HepG2 (cell line): ENCODE results near the gene TOP2A. TPM values are rescaled to one million over a fixed set of nuclear protein-coding genes. Genes with fewer than 3 reads are reported as not detected.

Source experiments
- AGO1 ChIP-seq: fragments of 200-400 bp; formaldehyde crosslinking; IDR thresholded peaks from 2 replicates; pipeline ENCODE4 v1.6.1; 2017; ENCODE audit warnings: mild to moderate bottlenecking, low read depth, low read length, moderate library complexity; ENCODE audit not compliant: poor library complexity, severe bottlenecking
- CCDC6 ChIP-seq: sonication (generic); formaldehyde crosslinking; IDR thresholded peaks from 2 replicates; pipeline ENCODE4 v1.8.1; 2022; ENCODE audit warnings: mild to moderate bottlenecking, missing genetic modification reagents, moderate library complexity
- ETV6 ChIP-seq: sonication (generic); formaldehyde crosslinking; conservative IDR thresholded peaks from 2 replicates; pipeline ENCODE4 v1.4.0; 2020; ENCODE audit warnings: missing genetic modification reagents
- HDAC6 ChIP-seq: fragments of 200-600 bp; sonication (generic); IDR thresholded peaks from 2 replicates; pipeline ENCODE4 v1.7.0; 2017; ENCODE audit warnings: mild to moderate bottlenecking, antibody characterized with exemption, low read length, low read depth
- HNRNPL ChIP-seq: fragments of 200-400 bp; formaldehyde crosslinking; IDR thresholded peaks from 2 replicates; pipeline ENCODE4 v1.6.1; 2017; ENCODE audit warnings: mild to moderate bottlenecking, low read depth, low read length
- ISX ChIP-seq: sonication (generic); formaldehyde crosslinking; conservative IDR thresholded peaks from 2 replicates; pipeline ENCODE4 v1.5.0; 2020; ENCODE audit warnings: missing genetic modification reagents
- KAT2B ChIP-seq: fragments of 150-350 bp; IDR thresholded peaks from 2 replicates; pipeline ENCODE4 v1.6.1; 2014; ENCODE audit warnings: low read depth, low read length, borderline replicate concordance
- MATR3 ChIP-seq: sonication (generic); formaldehyde crosslinking; IDR thresholded peaks from 2 replicates; pipeline ENCODE4 v1.4.0; 2020; ENCODE audit warnings: missing genetic modification reagents
- MLLT10 ChIP-seq: sonication (generic); formaldehyde crosslinking; IDR thresholded peaks from 2 replicates; pipeline ENCODE4 v1.4.0; 2020; ENCODE audit warnings: missing genetic modification reagents
- MYNN ChIP-seq: sonication (generic); formaldehyde crosslinking; IDR thresholded peaks from 2 replicates; pipeline ENCODE4 v1.4.0; 2020; ENCODE audit warnings: mild to moderate bottlenecking, low read depth, missing genetic modification reagents
- POLR2A ChIP-seq, 2 experiments: IDR thresholded peaks; 2 replicates each; pipeline ENCODE4 v1.6.1; 2011; ENCODE audit warnings: low read depth in 2 of 2, low read length in 2 of 2, mild to moderate bottlenecking in 1 of 2, moderate library complexity in 1 of 2; ENCODE audit not compliant: insufficient read depth in 1 of 2
- PRDM4 ChIP-seq: sonication (generic); formaldehyde crosslinking; IDR thresholded peaks from 2 replicates; pipeline ENCODE4 v1.9.0; 2021; ENCODE audit warnings: missing genetic modification reagents, borderline replicate concordance
- SAP130 ChIP-seq: IDR thresholded peaks from 2 replicates; pipeline ENCODE4 v1.6.1; 2016; ENCODE audit warnings: low read depth
- SMYD3 ChIP-seq: sonication (generic); formaldehyde crosslinking; IDR thresholded peaks from 2 replicates; pipeline ENCODE4 v1.8.1; 2023; ENCODE audit warnings: mild to moderate bottlenecking, missing genetic modification reagents
- SRF ChIP-seq: IDR thresholded peaks from 2 replicates; pipeline ENCODE4 v1.6.1; 2011; ENCODE audit warnings: mild to moderate bottlenecking, low read depth, low read length, moderate library complexity
- ZBTB8A ChIP-seq: sonication (generic); formaldehyde crosslinking; IDR thresholded peaks from 2 replicates; pipeline ENCODE4 v1.4.0; 2020; ENCODE audit warnings: mild to moderate bottlenecking, low read depth, missing genetic modification reagents, borderline replicate concordance
- ZFAT ChIP-seq: sonication (generic); formaldehyde crosslinking; conservative IDR thresholded peaks from 2 replicates; pipeline ENCODE4 v1.8.1; 2023; ENCODE audit warnings: missing genetic modification reagents, inconsistent platforms
- ZFP41 ChIP-seq: sonication (generic); formaldehyde crosslinking; IDR thresholded peaks from 2 replicates; pipeline ENCODE4 v1.4.0; 2020; ENCODE audit warnings: mild to moderate bottlenecking, missing genetic modification reagents, borderline replicate concordance
- ZMYM2 ChIP-seq: sonication (generic); formaldehyde crosslinking; IDR thresholded peaks from 2 replicates; pipeline ENCODE4 v1.8.0; 2022; ENCODE audit warnings: mild to moderate bottlenecking, missing genetic modification reagents
- ZNF124 ChIP-seq: sonication (generic); formaldehyde crosslinking; IDR thresholded peaks from 2 replicates; pipeline ENCODE4 v1.4.0; 2020; ENCODE audit warnings: missing genetic modification reagents
- ZNF331 ChIP-seq: sonication (generic); formaldehyde crosslinking; IDR thresholded peaks from 2 replicates; pipeline ENCODE4 v1.4.0; 2020; ENCODE audit warnings: missing genetic modification reagents
- ZNF335 ChIP-seq: sonication (generic); formaldehyde crosslinking; IDR thresholded peaks from 2 replicates; pipeline ENCODE4 v1.4.0; 2020; ENCODE audit warnings: missing genetic modification reagents
- ZNF367 ChIP-seq: sonication (generic); formaldehyde crosslinking; IDR thresholded peaks from 2 replicates; pipeline ENCODE4 v1.4.0; 2020; ENCODE audit warnings: missing genetic modification reagents, borderline replicate concordance
- ZNF432 ChIP-seq: sonication (generic); formaldehyde crosslinking; IDR thresholded peaks from 2 replicates; pipeline ENCODE4 v1.5.0; 2020; ENCODE audit warnings: missing genetic modification reagents, mild to moderate bottlenecking, borderline replicate concordance
- ZNF556 ChIP-seq: sonication (generic); formaldehyde crosslinking; IDR thresholded peaks from 2 replicates; pipeline ENCODE4 v1.4.0; 2020; ENCODE audit warnings: mild to moderate bottlenecking, missing genetic modification reagents, borderline replicate concordance
- ZNF615 ChIP-seq: sonication (generic); formaldehyde crosslinking; IDR thresholded peaks from 2 replicates; pipeline ENCODE4 v1.5.0; 2020; ENCODE audit warnings: mild to moderate bottlenecking, missing genetic modification reagents, borderline replicate concordance
- ZNF639 ChIP-seq: conservative IDR thresholded peaks from 2 replicates; pipeline ENCODE4 v1.6.1; 2018; ENCODE audit warnings: missing genetic modification reagents
- ZNF713 ChIP-seq: sonication (generic); formaldehyde crosslinking; IDR thresholded peaks from 2 replicates; pipeline ENCODE4 v1.4.0; 2020; ENCODE audit warnings: mild to moderate bottlenecking, missing genetic modification reagents
- ZSCAN29 ChIP-seq: sonication (generic); formaldehyde crosslinking; conservative IDR thresholded peaks from 2 replicates; pipeline ENCODE4 v1.4.0; 2020; ENCODE audit warnings: mild to moderate bottlenecking, missing genetic modification reagents
- polyA plus RNA-seq, 8 experiments: library from polyadenylated mRNA; depleted of rRNA in 3 of 8; stranded (reverse) in 7 of 8; unstranded in 1 of 8; fragments of >200 nt; fragmentation: Illumina TruSeq in 4 of 8; extraction: Trizol in 4 of 8; gene quantifications; 2 replicates each; pipeline versions ENCODE4 v1.2.1 to v1.2.3, GENCODE V29; 2011 to 2016; ENCODE audit warnings: low read depth in 4 of 8, missing spikeins in 1 of 8, mixed read lengths in 1 of 8; ENCODE audit not compliant: insufficient read depth in 1 of 8
- total RNA-seq, 5 experiments: library from RNA; depleted of rRNA; stranded (reverse); fragments of >200 nt; fragmentation: Illumina TruSeq; extraction: Trizol; gene quantifications; 2 replicates each; pipeline ENCODE4 v1.2.3, GENCODE V29; 2016; ENCODE audit warnings: low read depth in 1 of 5

The TOP2A gene
- total and polyA plus RNA-seq, 2 of the 13 experiments (the other 11 are each of a cell fraction or from before 2014, with no cell fraction given), result 108 to 327 TPM

GRCh38 chr17:40345161-40345993, 72.3 kb downstream of the TOP2A start (continued):
- no peak for TF ChIP-seq MLLT10 (CRISPR knock-in tag)
- TF ChIP-seq SMYD3, result no peak
- TF ChIP-seq PRDM4 (CRISPR knock-in tag), result no peak
- no peak for TF ChIP-seq ZFAT (CRISPR knock-in tag)
- no peak for TF ChIP-seq ZNF432
- no peak for TF ChIP-seq MYNN (CRISPR knock-in tag)
- no peak for TF ChIP-seq ZNF367 (CRISPR knock-in tag)
- TF ChIP-seq MATR3 (CRISPR knock-in tag), result no peak
- no peak for TF ChIP-seq ZNF615
- no peak for TF ChIP-seq KAT2B
- TF ChIP-seq ZSCAN29 (CRISPR knock-in tag), result peak; percentile 93
- TF ChIP-seq ETV6, result peak; percentile 56; the same call in 1 of the 2 replicates
- TF ChIP-seq SAP130 (CRISPR knock-in tag), result peak; percentile 78
- peak; percentile 95 for TF ChIP-seq HNRNPL
- no peak; the same call in 1 of the 2 replicates for TF ChIP-seq ZNF713
- TF ChIP-seq POLR2A (IDR thresholded peaks at IDR 0.05; ENCODE audit: insufficient read depth in 1 of 2, low read depth in 2 of 2, low read length in 2 of 2), result peak in 1 of 2 experiments; percentile 73; a peak in 2 of 4 replicates
- TF ChIP-seq ZNF335 (CRISPR knock-in tag), result 0 out of 2 replicates have a peak, but pooled peaks have one; percentile 31
- no peak for TF ChIP-seq SRF
- 0 out of 2 replicates have a peak, but pooled peaks have one; percentile 37 for TF ChIP-seq CCDC6 (CRISPR knock-in tag)
- TF ChIP-seq ZNF639, result no peak; the same call in 1 of the 2 replicates
- peak; percentile 88; the same call in 1 of the 2 replicates for TF ChIP-seq ZNF556 (CRISPR knock-in tag)
- TF ChIP-seq HDAC6, result no peak
- peak; percentile 16; the same call in 1 of the 2 replicates for TF ChIP-seq ZNF331 (CRISPR knock-in tag)
- no peak for TF ChIP-seq ZFP41 (CRISPR knock-in tag)
- TF ChIP-seq ZBTB8A (CRISPR knock-in tag), result no peak; the same call in 1 of the 2 replicates
- TF ChIP-seq AGO1, result peak; percentile 79
- TF ChIP-seq ZMYM2 (CRISPR knock-in tag), result no peak
- TF ChIP-seq ZNF124 (CRISPR knock-in tag), result peak; percentile 44; the same call in 1 of the 2 replicates
- no peak for TF ChIP-seq ISX (CRISPR knock-in tag)
